Aorta (tissue), 5 donors: ENCODE results near the gene SRP68. TPM values are rescaled to one million over a fixed set of nuclear protein-coding genes. Genes with fewer than 3 reads are reported as not detected.
A peak's percentile ranks its signal among the peaks of the same experiment; 100 is the strongest.

ENCODE experiments used
- ATAC-seq: fragments of 200-7000 bp; cut with Tn5 transposase; one replicate; pipeline ENCODE4 v1.9.1; 2022; ENCODE audit warnings: moderate library complexity; ENCODE audit not compliant: low FRiP score
- DNase-seq, 2 donors: peaks; one replicate each; pipeline ENCODE4 v3.0.0-alpha.2; 2020
- H3K27ac ChIP-seq, 2 donors: one replicate each; pipeline ENCODE4 v1.5.1; 2013; ENCODE audit warnings: low read length in 2 of 2, mild to moderate bottlenecking in 2 of 2, moderate library complexity in 2 of 2, control low read depth in 1 of 2, inconsistent platforms in 1 of 2, low read depth in 1 of 2
- H3K27me3 ChIP-seq, 2 donors: one replicate each; pipeline ENCODE4 v1.6.1; 2013; ENCODE audit warnings: control low read depth in 1 of 2, low read length in 1 of 2, mild to moderate bottlenecking in 1 of 2, moderate library complexity in 1 of 2; ENCODE audit not compliant: insufficient read depth in 2 of 2, control insufficient read depth in 1 of 2
- H3K36me3 ChIP-seq, 2 donors: one replicate each; pipeline ENCODE4 v1.6.1; 2013; ENCODE audit warnings: control low read depth in 1 of 2, low read length in 1 of 2, mild to moderate bottlenecking in 1 of 2; ENCODE audit not compliant: insufficient read depth in 2 of 2, control insufficient read depth in 1 of 2
- H3K4me1 ChIP-seq, 2 donors: one replicate each; pipeline ENCODE4 v1.6.1; 2013; ENCODE audit warnings: low read length in 2 of 2, control low read depth in 1 of 2, mild to moderate bottlenecking in 1 of 2, moderate library complexity in 1 of 2; ENCODE audit not compliant: insufficient read depth in 2 of 2, control insufficient read depth in 1 of 2
- H3K4me3 ChIP-seq, 2 donors: one replicate each; pipeline ENCODE4 v1.5.1; 2013; ENCODE audit warnings: low read length in 2 of 2, control low read depth in 1 of 2, mild to moderate bottlenecking in 1 of 2
- H3K9me3 ChIP-seq: one replicate; pipeline ENCODE4 v1.6.1; 2013; ENCODE audit warnings: mild to moderate bottlenecking, low read length; ENCODE audit not compliant: control insufficient read depth
- WGBS, 2 donors: extraction: QIAGEN DNeasy Blood & Tissue Kit; methylation state at CpG; one replicate each; pipeline ENCODE4 v1.1.7; 2013; 5-methylcytosine and 5-hydroxymethylcytosine counted together
- intact Hi-C, 2 donors: fragments of 100-400 bp; cut with DNase I; formaldehyde crosslinking; loops; one replicate each; pipeline versions ENCODE4 v1.14.2 to v1.15.0; 2022
- long read RNA-seq, 2 donors: library from polyadenylated mRNA; unstranded; transcript quantifications; one replicate each; pipeline ENCODE4 v2.0.0, GENCODE V29; 2020 to 2021
- polyA plus RNA-seq, 2 donors: library from polyadenylated mRNA; stranded (reverse); fragments of 200-250 nt; gene quantifications; one replicate each; pipeline ENCODE4 v1.2.3, GENCODE V29; 2013
- total RNA-seq, 2 donors: library from RNA; stranded (reverse); fragmentation: NEBNext Ultra II Directional; extraction: Animal tissue kit (Norgen Biotek cat#: 25700); gene quantifications; one replicate each; pipeline ENCODE4 v1.2.1, GENCODE V29; 2021
- donor health status: healthy with polysubstance abuse.
- donor health status: Bipolar disorder and iron deficiency.
- donor health status: DM: no; HTN: no; CAD: no.
- donor health status: DM: no; HTN: no; CAD: no.
- donor health status: DM: yes; HTN: yes; CAD: no.

Gene SRP68
- 10 to 100 TPM; 57.6 to 60.9 TPM for total RNA-seq
- 10 to 100 TPM; 35.1 to 41.8 TPM for polyA plus RNA-seq
- long read RNA-seq, donor 1, transcript SRP68-201 (16 exons, 2,649 nt): major isoform, 74 of 120 reads
- long read RNA-seq, donor 1, partial matches to known transcripts: 34 of 120 reads
- long read RNA-seq, donor 1, other reads (novel, unspliced or antisense): 9 of 120 reads
- long read RNA-seq, donor 2, transcript SRP68-201 (16 exons, 2,649 nt): major isoform, 44 of 60 reads
- long read RNA-seq, donor 2, partial matches to known transcripts: 9 of 60 reads
- long read RNA-seq, donor 2, other reads (novel, unspliced or antisense): 4 of 60 reads

DNA sequence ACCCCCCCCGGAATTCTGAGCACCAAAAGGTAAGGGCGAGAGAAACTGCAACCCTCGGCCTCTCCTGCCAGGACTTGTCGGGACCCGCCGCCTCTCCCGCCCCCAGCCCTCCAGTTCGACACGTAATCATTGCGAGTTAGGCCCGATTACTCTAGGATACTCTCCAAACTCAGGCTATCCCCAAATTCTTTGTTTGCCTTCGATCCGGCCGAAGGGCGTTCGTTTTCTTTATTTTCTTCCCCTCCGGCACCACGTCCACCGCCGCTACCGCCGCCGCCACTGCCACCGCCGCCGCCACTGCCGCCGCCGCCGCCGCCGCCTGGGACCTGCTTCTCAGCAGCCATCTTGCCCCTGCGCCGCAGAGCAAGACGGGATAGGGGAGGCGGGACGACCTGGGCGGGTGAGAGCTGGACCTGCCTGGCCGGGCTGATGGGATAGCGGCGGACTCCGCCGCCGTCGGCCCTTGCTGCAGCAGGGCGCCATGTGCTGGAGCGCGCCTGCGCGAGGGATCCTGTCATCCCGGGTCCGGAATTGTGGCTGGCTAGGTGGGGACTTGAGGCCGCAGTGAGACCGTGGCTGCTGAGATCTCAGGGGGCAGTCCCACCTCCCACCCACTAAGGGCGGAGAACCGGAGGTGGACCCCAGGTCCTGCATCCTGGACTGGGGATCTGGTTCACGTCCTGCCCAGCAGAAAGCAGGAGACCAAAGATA, at the start of gene SRP68:
Gene SRP68 (minus strand): TSS at position 370 of the 711 bp plus-strand sequence. CDS start 26 bp downstream, at position 344.
- intact Hi-C loops: no loop called here
- H3K9me3 ChIP-seq: no peaks in the 10 kb centered on the region
- H3K27me3 ChIP-seq: no peaks in the 10 kb centered on the region
- ATAC-seq (peak; percentile 96), DNase-seq (peak; percentile 95 to 96)
- H3K36me3 ChIP-seq: peaks cover 0 to 1% of the 10 kb centered on the region in 2 donors
- 0% methylated on average over 51 to 57 of the region's 57 CpGs for WGBS, 2 donors
- H3K4me1 ChIP-seq: no peaks in the 10 kb centered on the region
- peak within 1 kb of the TSS; percentile 29 to 52 for H3K4me3 ChIP-seq
- no peak within 1 kb of the TSS for H3K27ac ChIP-seq

DNA sequence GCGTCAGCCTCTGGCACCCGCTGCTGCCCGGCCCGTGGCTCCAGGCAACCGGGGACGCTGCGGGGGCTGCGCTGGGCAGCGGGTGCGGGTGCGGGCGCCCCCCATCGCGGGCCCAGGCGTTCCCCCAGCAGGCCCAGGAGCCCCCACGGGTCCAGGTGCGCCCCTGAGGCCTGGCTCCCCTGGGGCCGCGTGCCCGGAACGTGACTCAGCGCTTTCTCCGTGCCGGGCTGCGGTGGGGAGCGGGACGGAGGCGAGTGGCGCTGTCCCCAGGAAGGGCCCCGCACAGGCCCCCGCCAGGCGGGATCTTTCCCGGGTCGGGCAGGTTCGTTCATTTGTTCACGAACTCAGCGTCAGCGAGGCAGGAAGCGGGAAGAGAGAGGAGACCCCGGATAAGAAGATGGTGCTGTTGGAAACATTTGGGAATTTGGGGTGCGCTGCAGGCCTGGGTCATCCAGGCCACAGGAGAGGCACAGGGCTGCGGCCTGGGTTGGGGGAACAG, 49.7 kb upstream of the SRP68 start:
- ATAC-seq (peak; percentile 34), DNase-seq (peak in 1 of 2 donors; percentile 86)
- WGBS, 2 donors: 15 to 20% methylated on average over 29 to 42 of the region's 42 CpGs
- H3K4me1 ChIP-seq: no peaks in the 10 kb centered on the region
- peak overlapping the region in 1 of 2 donors; percentile 15 for H3K4me3 ChIP-seq
- H3K27ac ChIP-seq: no peak overlapping the region
- intact Hi-C loops: loop anchor here (1.0 to 5.0 kb wide), 6 partner anchors 25 to 175 kb away; no protein-coding TSS in a partner anchor
- no peaks in the 10 kb centered on the region for H3K9me3 ChIP-seq
- no peaks in the 10 kb centered on the region for H3K36me3 ChIP-seq
- H3K27me3 ChIP-seq: no peaks in the 10 kb centered on the region

GRCh38 chr17:76120658-76121008, 48.3 kb upstream of the SRP68 start:
- intact Hi-C loops: loop anchor here (1.0 to 5.0 kb wide), 5 partner anchors 62 to 177 kb away; no protein-coding TSS in a partner anchor
- no peaks in the 10 kb centered on the region for H3K36me3 ChIP-seq
- H3K27me3 ChIP-seq: no peaks in the 10 kb centered on the region
- no peak overlapping the region for H3K27ac ChIP-seq
- no peak for ATAC-seq
- no peak for DNase-seq
- no peaks in the 10 kb centered on the region for H3K4me1 ChIP-seq
- no peak overlapping the region for H3K4me3 ChIP-seq
- WGBS, 2 donors: 84 to 88% methylated on average over 5 of the region's 5 CpGs
- H3K9me3 ChIP-seq: no peaks in the 10 kb centered on the region

GRCh38 chr17:76119409-76120371, 47.4 kb upstream of the SRP68 start:
- Histone ChIP-seq H3K4me3 (no peak overlapping the region), H3K27me3 (no peaks in the 10 kb centered on the region), H3K4me1 (no peaks in the 10 kb centered on the region), H3K27ac (no peak overlapping the region), H3K9me3 (no peaks in the 10 kb centered on the region), H3K36me3 (no peaks in the 10 kb centered on the region)
- ATAC-seq (no peak), DNase-seq (no peak)
- intact Hi-C loops: loop anchor here (2.0 to 5.0 kb wide), 4 partner anchors 63 to 178 kb away; no protein-coding TSS in a partner anchor
- WGBS, 2 donors: 77 to 79% methylated on average over 19 of the region's 19 CpGs

DNA sequence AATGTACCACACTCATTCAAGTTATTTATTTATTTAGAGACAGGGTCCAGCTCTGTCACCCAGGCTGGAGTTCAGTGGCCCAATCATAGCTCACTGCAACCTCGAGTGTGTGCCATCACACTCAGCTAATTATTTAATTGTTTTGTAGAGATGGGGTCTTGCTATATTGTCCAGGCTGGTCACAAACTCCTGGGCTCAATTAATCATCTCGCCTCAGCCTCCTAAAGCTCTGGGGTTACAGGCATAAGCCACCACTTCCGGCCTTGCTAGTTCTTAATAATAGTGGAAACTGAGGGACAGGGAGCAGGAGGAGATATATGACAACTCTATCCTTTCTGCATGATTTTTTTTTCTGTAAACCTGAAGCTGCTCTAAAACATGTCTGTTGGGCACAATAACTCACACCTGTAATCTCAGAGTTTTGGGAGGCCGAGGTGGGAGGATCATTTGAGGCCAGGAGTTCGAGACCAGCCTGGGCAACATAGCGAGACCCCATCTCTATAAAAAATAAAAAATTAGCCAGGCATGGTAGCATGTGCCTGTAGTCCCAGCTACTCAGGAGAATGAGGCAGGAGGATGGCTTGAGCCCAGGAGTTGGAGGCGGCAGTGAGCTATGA, 42.9 kb upstream of the SRP68 start:
- 89 to 91% methylated on average over 7 of the region's 7 CpGs for WGBS, 2 donors
- H3K36me3 ChIP-seq: no peaks in the 10 kb centered on the region
- ATAC-seq: no peak

DNA sequence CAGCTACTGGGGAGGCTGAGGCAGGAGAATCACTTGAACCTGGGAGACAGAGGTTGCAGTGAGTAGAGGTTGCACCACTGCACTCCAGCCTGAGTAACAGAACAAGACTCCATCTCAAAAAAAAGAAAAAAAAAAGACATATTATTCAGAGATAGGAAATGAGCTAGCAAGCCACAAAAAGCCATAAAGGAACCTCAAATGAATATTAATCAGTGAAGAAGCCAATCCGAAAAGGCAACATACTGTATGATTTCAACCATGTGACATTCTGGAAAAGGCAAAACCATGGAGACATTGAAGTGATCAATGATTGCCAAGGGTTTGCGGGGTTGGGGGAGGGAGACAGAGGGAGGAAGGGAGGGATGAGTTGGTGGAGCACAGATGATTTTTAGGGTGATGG, 39.6 kb upstream of the SRP68 start:
- ATAC-seq (no peak), DNase-seq (no peak)
- Histone ChIP-seq H3K36me3 (no peaks in the 10 kb centered on the region), H3K4me3 (no peak overlapping the region), H3K4me1 (no peaks in the 10 kb centered on the region), H3K27ac (no peak overlapping the region), H3K9me3 (no peaks in the 10 kb centered on the region), H3K27me3 (no peaks in the 10 kb centered on the region)
- WGBS, 2 donors: 85 to 95% methylated on average over 2 of the region's 2 CpGs
- intact Hi-C loops: no loop called here

More for the DNA sequence above, 42.9 kb upstream of the SRP68 start:
- Histone ChIP-seq H3K4me1 (no peaks in the 10 kb centered on the region), H3K9me3 (no peaks in the 10 kb centered on the region), H3K27ac (no peak overlapping the region), H3K27me3 (no peaks in the 10 kb centered on the region), H3K4me3 (no peak overlapping the region)
- intact Hi-C loops: no loop called here
- DNase-seq: no peak

GRCh38 chr17:76107509-76107908, 35.2 kb upstream of the SRP68 start:
- Histone ChIP-seq H3K9me3 (no peaks in the 10 kb centered on the region), H3K4me1 (peaks cover 0 to 2% of the 10 kb centered on the region in 2 donors), H3K27ac (no peak overlapping the region), H3K36me3 (no peaks in the 10 kb centered on the region), H3K27me3 (no peaks in the 10 kb centered on the region), H3K4me3 (no peak overlapping the region)
- ATAC-seq: no peak
- intact Hi-C loops: no loop called here
- no peak for DNase-seq
- WGBS, 2 donors: 91 to 94% methylated on average over 6 of the region's 6 CpGs

DNA sequence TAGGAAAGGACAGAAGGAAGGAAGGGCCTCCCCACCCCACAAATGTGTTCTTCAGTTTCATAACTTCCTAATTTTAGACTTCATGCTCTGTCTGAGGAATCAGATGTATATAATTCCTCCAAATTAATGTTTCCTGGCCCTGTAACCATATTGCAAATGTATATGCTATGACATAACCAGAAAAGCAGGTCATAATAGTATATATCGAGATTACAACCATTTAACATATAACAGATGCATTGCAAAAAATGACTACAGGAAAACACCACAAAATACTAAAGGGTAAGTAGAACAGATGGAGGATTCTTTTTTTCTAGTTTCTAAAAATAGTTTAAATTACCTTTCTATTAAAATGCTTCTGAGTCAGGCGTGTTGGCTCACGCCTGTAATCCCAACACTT, 34.4 kb upstream of the SRP68 start:
- peaks cover 0 to 2% of the 10 kb centered on the region in 2 donors for H3K4me1 ChIP-seq
- 71 to 74% methylated on average over 3 of the region's 3 CpGs for WGBS, 2 donors
- H3K4me3 ChIP-seq: no peak overlapping the region
- no peak overlapping the region for H3K27ac ChIP-seq
- H3K36me3 ChIP-seq: no peaks in the 10 kb centered on the region
- ATAC-seq (no peak), DNase-seq (no peak)
- intact Hi-C loops: no loop called here
- H3K9me3 ChIP-seq: no peaks in the 10 kb centered on the region
- no peaks in the 10 kb centered on the region for H3K27me3 ChIP-seq
